IMR-90 (cell line): ENCODE results near the gene ALS2CL. TPM values are rescaled to one million over a fixed set of nuclear protein-coding genes. Genes with fewer than 3 reads are reported as not detected.

Source experiments
- ATAC-seq: fragments of 200-7000 bp; cut with Tn5 transposase; 2 replicates; pipeline ENCODE4 v1.9.1; 2020; ENCODE audit warnings: low read depth, mild to moderate bottlenecking, moderate library complexity
- BruUV-seq: library from RNA; stranded (reverse); fragments of 400-500 nt; replicated peaks from 2 replicates; lab custom pipeline; 2021; lab: Mats Ljungman, UMichigan
- CTCF ChIA-PET: fragments of 300-600 bp; formaldehyde crosslinking; extraction: SDS; loops from one replicate; lab custom pipeline; 2021; ENCODE audit warnings: antibody characterized with exemption; lab: Yijun Ruan, JAX
- POLR2A ChIA-PET: fragments of 300-600 bp; sonication (Branson Sonifier 250); formaldehyde crosslinking; loops from one replicate; lab custom pipeline; 2022; ENCODE audit warnings: antibody characterized with exemption; ENCODE audit not compliant: unreplicated experiment; lab: Charles Lee
- DNase-seq: peaks from one replicate; pipeline ENCODE4 v3.0.0; 2013
- H2AFZ ChIP-seq: replicated peaks from 2 replicates; pipeline ENCODE3; 2013; ENCODE audit warnings: low read length, mild to moderate bottlenecking; ENCODE audit not compliant: poor library complexity
- H2AK5ac ChIP-seq: 2 replicates; pipeline ENCODE4 v1.6.1; 2013; ENCODE audit warnings: low read depth, low read length, inconsistent platforms
- H2AK9ac ChIP-seq: replicated peaks from 2 replicates; pipeline ENCODE3; 2013; ENCODE audit warnings: mild to moderate bottlenecking, low read depth, low read length, moderate library complexity; ENCODE audit not compliant: poor library complexity
- H2BK120ac ChIP-seq: 2 replicates; pipeline ENCODE4 v1.6.1; 2013; ENCODE audit warnings: low read depth, low read length, inconsistent platforms
- H2BK15ac ChIP-seq: 3 replicates; pipeline ENCODE4 v1.6.1; 2013; ENCODE audit warnings: low read depth, low read length, inconsistent platforms
- H2BK20ac ChIP-seq: 2 replicates; pipeline ENCODE4 v1.6.1; 2013; ENCODE audit warnings: low read depth, mild to moderate bottlenecking, inconsistent platforms, low read length, moderate library complexity
- H2BK5ac ChIP-seq: 2 replicates; pipeline ENCODE4 v1.6.1; 2013; ENCODE audit warnings: mild to moderate bottlenecking, low read depth, low read length, inconsistent platforms; ENCODE audit not compliant: poor library complexity, severe bottlenecking
- H3K14ac ChIP-seq: replicated peaks from 2 replicates; pipeline ENCODE4 v1.6.1; 2013; ENCODE audit warnings: low read depth, low read length, inconsistent platforms
- H3K18ac ChIP-seq: 2 replicates; pipeline ENCODE4 v1.6.1; 2013; ENCODE audit warnings: low read depth, low read length, control low read depth
- H3K23ac ChIP-seq: 2 replicates; pipeline ENCODE4 v1.6.1; 2013; ENCODE audit warnings: low read depth, low read length, inconsistent platforms
- H3K27ac ChIP-seq: 2 replicates; pipeline ENCODE4 v1.5.1; 2013; ENCODE audit warnings: mild to moderate bottlenecking, control low read depth, low read length; ENCODE audit not compliant: insufficient read depth
- H3K27me3 ChIP-seq: 2 replicates; pipeline ENCODE4 v1.6.1; 2013; ENCODE audit warnings: low read length; ENCODE audit not compliant: control insufficient read depth, insufficient read depth
- H3K36me3 ChIP-seq: 2 replicates; pipeline ENCODE4 v1.6.1; 2013; ENCODE audit warnings: low read length, mixed read lengths; ENCODE audit not compliant: control insufficient read depth, insufficient read depth
- H3K4ac ChIP-seq: 2 replicates; pipeline ENCODE4 v1.6.1; 2013; ENCODE audit warnings: low read depth, low read length, inconsistent platforms
- H3K4me1 ChIP-seq: 2 replicates; pipeline ENCODE4 v1.6.1; 2013; ENCODE audit warnings: low read length, mixed read lengths; ENCODE audit not compliant: control insufficient read depth, insufficient read depth
- H3K4me2 ChIP-seq: 2 replicates; pipeline ENCODE4 v1.6.1; 2013; ENCODE audit warnings: low read depth, mild to moderate bottlenecking, control low read depth, low read length, moderate library complexity
- H3K4me3 ChIP-seq: 2 replicates; pipeline ENCODE4 v1.5.1; 2013; ENCODE audit warnings: low read depth, mild to moderate bottlenecking, control low read depth, low read length, moderate library complexity; ENCODE audit not compliant: insufficient read depth
- H3K56ac ChIP-seq: 2 replicates; pipeline ENCODE4 v1.6.1; 2013; ENCODE audit warnings: low read length, inconsistent platforms; ENCODE audit not compliant: insufficient read depth; ENCODE audit errors: extremely low read depth
- H3K79me1 ChIP-seq, 2 experiments: 2 replicates each; pipeline ENCODE4 v1.6.1; 2013; ENCODE audit warnings: low read length in 2 of 2, inconsistent platforms in 1 of 2, low read depth in 1 of 2
- H3K9ac ChIP-seq: 2 replicates; pipeline ENCODE4 v1.6.1; 2013; ENCODE audit warnings: low read depth, low read length, control low read depth
- H3K9me1 ChIP-seq: 2 replicates; pipeline ENCODE4 v1.6.1; 2013; ENCODE audit warnings: low read length, inconsistent platforms; ENCODE audit not compliant: insufficient read depth
- H3K9me3 ChIP-seq: 2 replicates; pipeline ENCODE4 v1.6.1; 2013; ENCODE audit warnings: low read length; ENCODE audit not compliant: control insufficient read depth, insufficient read depth
- H4K20me1 ChIP-seq: 2 replicates; pipeline ENCODE4 v1.6.1; 2013; ENCODE audit warnings: low read length, inconsistent platforms; ENCODE audit not compliant: insufficient read depth
- H4K5ac ChIP-seq: 2 replicates; pipeline ENCODE4 v1.6.1; 2013; ENCODE audit warnings: mild to moderate bottlenecking, low read depth, low read length, control low read depth
- H4K8ac ChIP-seq, 2 experiments: 2 replicates each; pipeline ENCODE4 v1.6.1; 2013; ENCODE audit warnings: low read depth in 2 of 2, low read length in 2 of 2, control low read depth in 1 of 2, inconsistent platforms in 1 of 2
- H4K91ac ChIP-seq: 2 replicates; pipeline ENCODE4 v1.6.1; 2013; ENCODE audit warnings: low read depth, low read length, inconsistent platforms; ENCODE audit not compliant: insufficient read depth
- BHLHE40 ChIP-seq: fragments of 150-350 bp; IDR thresholded peaks from 2 replicates; pipeline ENCODE4 v1.6.1; 2016; ENCODE audit warnings: mild to moderate bottlenecking, low read depth, low read length
- CEBPB ChIP-seq: IDR thresholded peaks from 2 replicates; pipeline ENCODE4 v1.6.1; 2012; ENCODE audit warnings: low read depth, low read length, improper control_type of control experiment
- CHD1 ChIP-seq: IDR thresholded peaks from 2 replicates; pipeline ENCODE4 v1.6.1; 2012; ENCODE audit warnings: low read depth, low read length, improper control_type of control experiment
- ELK1 ChIP-seq: fragments of 150-350 bp; IDR thresholded peaks from 2 replicates; pipeline ENCODE4 v1.6.1; 2016; ENCODE audit warnings: low read depth, mild to moderate bottlenecking, low read length, moderate library complexity, borderline replicate concordance
- FOS ChIP-seq: fragments of 150-350 bp; IDR thresholded peaks from 2 replicates; pipeline ENCODE4 v1.6.1; 2016; ENCODE audit warnings: low read depth, low read length
- MAFK ChIP-seq: IDR thresholded peaks from 2 replicates; pipeline ENCODE4 v1.6.1; 2012; ENCODE audit warnings: low read depth, low read length, improper control_type of control experiment
- MAZ ChIP-seq: IDR thresholded peaks from 2 replicates; pipeline ENCODE4 v1.6.1; 2012; ENCODE audit warnings: low read depth, mild to moderate bottlenecking, low read length, improper control_type of control experiment, moderate library complexity, borderline replicate concordance
- MXI1 ChIP-seq: IDR thresholded peaks from 2 replicates; pipeline ENCODE4 v1.6.1; 2012; ENCODE audit warnings: low read depth, mild to moderate bottlenecking, low read length, moderate library complexity, borderline replicate concordance
- NFE2L2 ChIP-seq: fragments of 150-350 bp; IDR thresholded peaks from 2 replicates; pipeline ENCODE4 v1.6.1; 2016; ENCODE audit warnings: low read depth, mild to moderate bottlenecking, low read length
- RAD21 ChIP-seq: IDR thresholded peaks from 2 replicates; pipeline ENCODE4 v1.6.1; 2012; ENCODE audit warnings: low read length, improper control_type of control experiment
- RCOR1 ChIP-seq: IDR thresholded peaks from 2 replicates; pipeline ENCODE4 v1.6.1; 2012; ENCODE audit warnings: mild to moderate bottlenecking, low read length, improper control_type of control experiment; ENCODE audit not compliant: insufficient replicate concordance
- SMC3 ChIP-seq: fragments of 150-350 bp; IDR thresholded peaks from 2 replicates; pipeline ENCODE4 v1.6.1; 2016; ENCODE audit warnings: low read depth, mild to moderate bottlenecking, antibody characterized with exemption, low read length, moderate library complexity
- USF2 ChIP-seq: fragments of 150-350 bp; IDR thresholded peaks from 2 replicates; pipeline ENCODE4 v1.6.1; 2017; ENCODE audit warnings: mild to moderate bottlenecking, antibody characterized with exemption, low read length, low read depth
- WGBS, 2 experiments: methylation state at CpG; one replicate each; pipeline versions ENCODE4 v1.1.5 to v1.1.7; 2013; ENCODE audit warnings: missing lambda C conversion rate in 2 of 2; ENCODE audit not compliant: insufficient read length in 1 of 2; ENCODE audit errors: extremely low coverage in 2 of 2; 5-methylcytosine and 5-hydroxymethylcytosine counted together
- dilution Hi-C: fragments of 300-500 bp; cut with HindIII; formaldehyde crosslinking; loops from one replicate; pipeline ENCODE4 v1.14.3; 2018; ENCODE audit warnings: low sequenced_read_pairs; ENCODE audit not compliant: unreplicated experiment
- in situ Hi-C: fragments of 300-500 bp; cut with MboI; formaldehyde crosslinking; loops from 3 replicates; pipeline ENCODE4 v1.14.3; 2019; ENCODE audit warnings: low sequenced_read_pairs, inconsistent platforms, mixed read lengths
- intact Hi-C: fragments of 100-400 bp; cut with micrococcal nuclease; formaldehyde crosslinking; loops from 2 replicates; pipeline ENCODE4 v1.10.0; 2022
- polyA plus RNA-seq, 3 experiments: library from polyadenylated mRNA; depleted of rRNA; stranded (reverse); fragments of >200 nt; gene quantifications; 2 replicates each; pipeline ENCODE4 v1.2.3, GENCODE V29; 2012; ENCODE audit warnings: low replicate concordance in 1 of 3
- total RNA-seq: library from RNA; depleted of rRNA; stranded (reverse); fragments of >200 nt; gene quantifications from 2 replicates; pipeline ENCODE4 v1.2.3, GENCODE V29; 2012
- TF ChIP-seq, protein P1 (sequence below): conservative IDR thresholded peaks from 2 replicates; pipeline ENCODE4 v1.5.1; 2012; ENCODE audit warnings: mild to moderate bottlenecking, low read depth, low read length, improper control_type of control experiment

Gene ALS2CL
- total and polyA plus RNA-seq, 2 of the 4 experiments (the other 2 are of a cell fraction) = 2.2 to 4.8 TPM

- DNase-seq (no peak), ATAC-seq (no peak)
- Histone ChIP-seq H3K18ac (no peak overlapping the region), H2BK5ac (no peak overlapping the region), H3K4me2 (no peak overlapping the region), H2AK9ac (no peak overlapping the region), H4K91ac (no peak overlapping the region), H3K9me3 (no peaks in the 10 kb centered on the region), H4K8ac (no peak overlapping the region), H3K23ac (no peak overlapping the region), H4K20me1 (no peaks in the 10 kb centered on the region), H2BK20ac (no peak overlapping the region), H3K14ac (no peak overlapping the region), H2BK15ac (no peak overlapping the region), H4K5ac (no peak overlapping the region), H3K9me1 (no peaks in the 10 kb centered on the region), H3K79me1 (no peaks in the 10 kb centered on the region), H2AFZ (peak overlapping the region; percentile 56), H3K27ac (no peak overlapping the region), H3K4ac (no peak overlapping the region), H2BK120ac (no peak overlapping the region), H3K36me3 (no peaks in the 10 kb centered on the region), H3K4me1 (no peaks in the 10 kb centered on the region), H3K56ac (no peak overlapping the region), H3K4me3 (no peak overlapping the region), H3K9ac (no peak overlapping the region), H2AK5ac (no peak overlapping the region), H3K27me3 (peaks cover 15% of the 10 kb centered on the region)
- BruUV-seq = no TSS peak
- ChIA-PET POLR2A (no interaction called here), CTCF (no interaction called here)
- in situ Hi-C loops = no loop called here
- intact Hi-C loops = loop anchor here (5.0 kb wide), 1 partner anchor 98 kb away; no protein-coding TSS in a partner anchor
- dilution Hi-C loops = no loop called here
- TF ChIP-seq FOS (no peak), CHD1 (no peak), CEBPB (no peak), MAZ (no peak), MXI1 (no peak), BHLHE40 (no peak), RCOR1 (no peak), USF2 (no peak), MAFK (no peak), SMC3 (no peak), ELK1 (no peak), RAD21 (no peak), NFE2L2 (no peak)
- TF ChIP-seq, protein P1, sequence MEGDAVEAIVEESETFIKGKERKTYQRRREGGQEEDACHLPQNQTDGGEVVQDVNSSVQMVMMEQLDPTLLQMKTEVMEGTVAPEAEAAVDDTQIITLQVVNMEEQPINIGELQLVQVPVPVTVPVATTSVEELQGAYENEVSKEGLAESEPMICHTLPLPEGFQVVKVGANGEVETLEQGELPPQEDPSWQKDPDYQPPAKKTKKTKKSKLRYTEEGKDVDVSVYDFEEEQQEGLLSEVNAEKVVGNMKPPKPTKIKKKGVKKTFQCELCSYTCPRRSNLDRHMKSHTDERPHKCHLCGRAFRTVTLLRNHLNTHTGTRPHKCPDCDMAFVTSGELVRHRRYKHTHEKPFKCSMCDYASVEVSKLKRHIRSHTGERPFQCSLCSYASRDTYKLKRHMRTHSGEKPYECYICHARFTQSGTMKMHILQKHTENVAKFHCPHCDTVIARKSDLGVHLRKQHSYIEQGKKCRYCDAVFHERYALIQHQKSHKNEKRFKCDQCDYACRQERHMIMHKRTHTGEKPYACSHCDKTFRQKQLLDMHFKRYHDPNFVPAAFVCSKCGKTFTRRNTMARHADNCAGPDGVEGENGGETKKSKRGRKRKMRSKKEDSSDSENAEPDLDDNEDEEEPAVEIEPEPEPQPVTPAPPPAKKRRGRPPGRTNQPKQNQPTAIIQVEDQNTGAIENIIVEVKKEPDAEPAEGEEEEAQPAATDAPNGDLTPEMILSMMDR = no peak
- WGBS, 2 experiments = no CpG with 5 or more reads among the region's 4 CpGs
These were observed 35.6 kb upstream of the ALS2CL start for GRCh38 chr3:46729038-46729437.
